Endodermal cell (in vitro differentiated cells): ENCODE data around the gene LAMP2. TPM values are rescaled to one million over a fixed set of nuclear protein-coding genes. Genes with fewer than 3 reads are reported as not detected.

Source experiments
- DNase-seq: peaks from one replicate; pipeline ENCODE4 v3.0.0-alpha.2; 2017
- H3K27ac ChIP-seq: 2 replicates; pipeline ENCODE4 v1.5.1; 2013; ENCODE audit warnings: mild to moderate bottlenecking, low read depth, low read length, moderate library complexity
- H3K27me3 ChIP-seq: 2 replicates; pipeline ENCODE4 v1.6.1; 2013; ENCODE audit warnings: mild to moderate bottlenecking, low read length, moderate library complexity; ENCODE audit not compliant: insufficient read depth, control insufficient read depth, poor library complexity, severe bottlenecking
- H3K36me3 ChIP-seq: 2 replicates; pipeline ENCODE4 v1.7.0; 2013; ENCODE audit warnings: mild to moderate bottlenecking, low read length, moderate library complexity; ENCODE audit not compliant: control insufficient read depth, insufficient read depth
- H3K4me1 ChIP-seq: one replicate; pipeline ENCODE4 v1.7.0; 2013; ENCODE audit warnings: low read length; ENCODE audit not compliant: control insufficient read depth, insufficient read depth
- H3K4me3 ChIP-seq: 2 replicates; pipeline ENCODE4 v1.5.1; 2013; ENCODE audit warnings: mild to moderate bottlenecking, low read length, moderate library complexity
- H3K9ac ChIP-seq: 2 replicates; pipeline ENCODE4 v1.6.1; 2013; ENCODE audit warnings: mild to moderate bottlenecking, low read length, moderate library complexity; ENCODE audit not compliant: poor library complexity, severe bottlenecking; ENCODE audit errors: extremely low read depth
- H3K9me3 ChIP-seq: 2 replicates; pipeline ENCODE4 v1.6.1; 2013; ENCODE audit warnings: mild to moderate bottlenecking, low read length, moderate library complexity; ENCODE audit not compliant: control insufficient read depth
- H3K27ac Mint-ChIP-seq: 2 replicates; pipeline ENCODE4 v1.8.0; 2020; ENCODE audit warnings: mixed read lengths
- H3K27me3 Mint-ChIP-seq: 2 replicates; pipeline ENCODE4 v1.8.0; 2021; ENCODE audit warnings: mild to moderate bottlenecking, mixed read lengths; ENCODE audit not compliant: insufficient read depth
- H3K36me3 Mint-ChIP-seq: 2 replicates; pipeline ENCODE4 v1.8.0; 2020; ENCODE audit warnings: low read depth, mixed read lengths
- H3K4me1 Mint-ChIP-seq: 2 replicates; pipeline ENCODE4 v1.8.0; 2020; ENCODE audit warnings: mixed read lengths
- H3K4me3 Mint-ChIP-seq: 2 replicates; pipeline ENCODE4 v1.8.0; 2020; ENCODE audit warnings: mild to moderate bottlenecking, moderate library complexity, mixed read lengths
- H3K9me3 Mint-ChIP-seq: 2 replicates; pipeline ENCODE4 v1.8.0; 2020; ENCODE audit warnings: mild to moderate bottlenecking, mixed read lengths
- CTCF ChIP-seq: fragments of 200-600 bp; sonication (generic); conservative IDR thresholded peaks from 2 replicates; pipeline ENCODE4 v1.5.0; 2021; ENCODE audit warnings: antibody characterized with exemption, mild to moderate bottlenecking
- WGBS, 2 experiments: methylation state at CpG; one replicate each; pipeline versions ENCODE4 v1.1.5 to v1.1.7; 2013; ENCODE audit warnings: missing lambda C conversion rate in 2 of 2, mixed read lengths in 1 of 2; ENCODE audit not compliant: insufficient coverage in 1 of 2, insufficient read length in 1 of 2; 5-methylcytosine and 5-hydroxymethylcytosine counted together
- total RNA-seq, 2 donors: library from RNA; stranded (reverse); fragmentation: NEBNext Ultra II Directional in 1 of 2; extraction: Animal tissue kit (Norgen Biotek cat#: 25700) in 1 of 2; gene quantifications; 2 replicates in 1 of 2; 3 replicates in 1 of 2; pipeline ENCODE4 v1.2.1, GENCODE V29; 2021

LAMP2 gene
- total RNA-seq, 2 donors from 2014 or later: 33.5 to 34.7 TPM

- peaks cover 13% of the 10 kb centered on the region for H3K36me3 ChIP-seq
- H3K27me3 ChIP-seq: no peaks in the 10 kb centered on the region
- H3K4me1 ChIP-seq: no peaks in the 10 kb centered on the region
- no peak overlapping the region for H3K27ac ChIP-seq
- Mint-ChIP-seq H3K4me3 (no peak overlapping the region), H3K9me3 (peaks cover 20% of the 10 kb centered on the region), H3K27ac (no peak overlapping the region), H3K4me1 (no peaks in the 10 kb centered on the region), H3K27me3 (no peaks in the 10 kb centered on the region), H3K36me3 (peaks cover 15% of the 10 kb centered on the region)
- 38% methylated on average over 3 of the region's 3 CpGs; no CpG with 5 or more reads in 1 of the 2 experiments for WGBS, 2 experiments
- H3K4me3 ChIP-seq: no peak overlapping the region
- H3K9ac ChIP-seq: no peak overlapping the region
- TF ChIP-seq CTCF: peak; percentile 73
- DNase-seq: peak; percentile 70
- H3K9me3 ChIP-seq: no peaks in the 10 kb centered on the region
Measured at GRCh38 chrX:120452131-120452530, 17.0 kb downstream of the LAMP2 start.

- WGBS, 2 experiments: 92% methylated on average over 3 of the region's 3 CpGs; no CpG with 5 or more reads in 1 of the 2 experiments
- DNase-seq: no peak
Measured at GRCh38 chrX:120450163-120450562, 18.9 kb downstream of the LAMP2 start.

GRCh38 chrX:120446498-120446897 is 22.6 kb downstream of the LAMP2 start:
- peak; percentile 14 for TF ChIP-seq CTCF
- Mint-ChIP-seq H3K27me3 (no peaks in the 10 kb centered on the region), H3K4me3 (no peak overlapping the region), H3K4me1 (peaks cover 4% of the 10 kb centered on the region), H3K36me3 (peaks cover 17% of the 10 kb centered on the region), H3K9me3 (peaks cover 29% of the 10 kb centered on the region), H3K27ac (no peak overlapping the region)
- WGBS, 2 experiments: 94 to 97% methylated on average over 2 to 8 of the region's 8 CpGs
- no peak overlapping the region for H3K9ac ChIP-seq
- no peak overlapping the region for H3K4me3 ChIP-seq
- H3K27ac ChIP-seq: no peak overlapping the region
- no peaks in the 10 kb centered on the region for H3K9me3 ChIP-seq
- peaks cover 21% of the 10 kb centered on the region for H3K36me3 ChIP-seq
- no peak for DNase-seq
- H3K4me1 ChIP-seq: no peaks in the 10 kb centered on the region
- no peaks in the 10 kb centered on the region for H3K27me3 ChIP-seq

More at GRCh38 chrX:120450163-120450562, 18.9 kb downstream of the LAMP2 start:
- no peak overlapping the region for H3K4me3 ChIP-seq
- H3K36me3 Mint-ChIP-seq: peaks cover 22% of the 10 kb centered on the region
- no peak overlapping the region for H3K9ac ChIP-seq
- H3K4me1 Mint-ChIP-seq: no peaks in the 10 kb centered on the region
- H3K4me3 Mint-ChIP-seq: no peak overlapping the region
- no peak overlapping the region for H3K27ac Mint-ChIP-seq
- H3K9me3 Mint-ChIP-seq: peaks cover 23% of the 10 kb centered on the region
- no peaks in the 10 kb centered on the region for H3K27me3 ChIP-seq
- H3K4me1 ChIP-seq: no peaks in the 10 kb centered on the region
- no peaks in the 10 kb centered on the region for H3K27me3 Mint-ChIP-seq
- H3K27ac ChIP-seq: no peak overlapping the region
- TF ChIP-seq CTCF: peak; percentile 61
- H3K36me3 ChIP-seq: peaks cover 24% of the 10 kb centered on the region
- no peaks in the 10 kb centered on the region for H3K9me3 ChIP-seq
